ENCODE measurements around the gene VPS37C. TPM values are rescaled to one million over a fixed set of nuclear protein-coding genes. Genes with fewer than 3 reads are reported as not detected.

The VPS37C gene
- total and polyA plus RNA-seq, 2 of the 13 experiments (the other 11 are each of a cell fraction or from before 2014, with no cell fraction given) = 7.5 to 8.8 TPM

DNA sequence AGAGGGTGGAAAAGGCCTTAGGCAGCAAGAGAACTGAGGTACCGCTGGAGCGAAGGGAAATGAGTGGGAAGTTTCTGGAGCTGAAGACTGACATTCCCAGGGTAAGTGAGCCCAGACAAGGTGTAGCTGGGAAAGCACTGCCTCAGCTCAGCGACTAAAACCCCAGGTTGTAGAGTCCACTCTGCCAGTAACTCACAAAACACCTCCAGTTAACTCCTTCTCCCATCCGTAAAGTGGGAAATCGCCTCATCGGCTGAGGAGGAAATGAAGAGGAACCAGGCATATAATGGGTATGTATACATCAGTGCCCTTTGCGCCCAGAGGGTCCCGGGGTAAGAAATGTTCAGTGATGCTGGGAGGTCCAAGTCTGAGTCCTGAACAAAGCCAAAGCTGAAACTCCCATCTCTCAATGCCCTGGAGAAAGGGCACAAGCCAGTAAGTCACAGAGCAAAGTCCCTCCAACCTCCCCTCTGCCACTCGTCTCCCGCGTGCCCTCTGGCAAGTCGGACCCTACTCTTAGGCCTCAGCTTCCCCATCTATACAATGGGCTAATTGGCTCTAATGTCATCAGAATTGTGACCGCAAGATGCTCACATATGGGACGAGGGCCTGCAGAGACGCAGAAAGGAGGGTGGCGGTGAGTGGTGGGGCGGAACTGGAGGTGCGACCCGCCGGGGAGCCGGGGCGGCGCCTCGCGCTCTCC lies 588 bp downstream of the VPS37C start (continued):
- TF ChIP-seq, protein P1, sequence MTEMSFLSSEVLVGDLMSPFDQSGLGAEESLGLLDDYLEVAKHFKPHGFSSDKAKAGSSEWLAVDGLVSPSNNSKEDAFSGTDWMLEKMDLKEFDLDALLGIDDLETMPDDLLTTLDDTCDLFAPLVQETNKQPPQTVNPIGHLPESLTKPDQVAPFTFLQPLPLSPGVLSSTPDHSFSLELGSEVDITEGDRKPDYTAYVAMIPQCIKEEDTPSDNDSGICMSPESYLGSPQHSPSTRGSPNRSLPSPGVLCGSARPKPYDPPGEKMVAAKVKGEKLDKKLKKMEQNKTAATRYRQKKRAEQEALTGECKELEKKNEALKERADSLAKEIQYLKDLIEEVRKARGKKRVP (CRISPR knock-in tag; IDR thresholded peaks at IDR 0.05) = no peak
- TF ChIP-seq FOSL2 (CRISPR knock-in tag; IDR thresholded peaks at IDR 0.05) (0 out of 2 replicates have a peak, but pooled peaks have one; percentile 20), DMAP1 (CRISPR knock-in tag; IDR thresholded peaks at IDR 0.05) (peak; percentile 61; the same call in 1 of the 2 replicates), ZFP62 (CRISPR knock-in tag; IDR thresholded peaks at IDR 0.05) (no peak), ETS1 (CRISPR knock-in tag; IDR thresholded peaks at IDR 0.05) (no peak), NFKBIZ (CRISPR knock-in tag; IDR thresholded peaks at IDR 0.05) (no peak), STAG1 (CRISPR knock-in tag; IDR thresholded peaks at IDR 0.05) (no peak), PAF1 (CRISPR knock-in tag; IDR thresholded peaks at IDR 0.05) (no peak), ZNF563 (CRISPR knock-in tag; IDR thresholded peaks at IDR 0.05) (peak; percentile 19; the same call in 1 of the 2 replicates), ZSCAN21 (CRISPR knock-in tag; IDR thresholded peaks at IDR 0.05; ENCODE audit: borderline replicate concordance) (no peak), JUN (CRISPR knock-in tag; IDR thresholded peaks at IDR 0.05) (no peak), ATRX (CRISPR knock-in tag; IDR thresholded peaks at IDR 0.05; ENCODE audit: borderline replicate concordance) (no peak), ZBTB7A (CRISPR knock-in tag; IDR thresholded peaks at IDR 0.05) (no peak), MTA1 (CRISPR knock-in tag; IDR thresholded peaks at IDR 0.05; ENCODE audit: borderline replicate concordance) (no peak), ZNF614 (CRISPR knock-in tag; IDR thresholded peaks at IDR 0.05; ENCODE audit: borderline replicate concordance) (no peak), ZNF30 (CRISPR knock-in tag; IDR thresholded peaks at IDR 0.05) (no peak), YY1 (IDR thresholded peaks at IDR 0.05; ENCODE audit: insufficient read depth, insufficient replicate concordance, low read depth, low read length) (no peak), PLSCR1 (CRISPR knock-in tag; IDR thresholded peaks at IDR 0.05; ENCODE audit: borderline replicate concordance) (no peak)
- TF ChIP-seq, protein P2, sequence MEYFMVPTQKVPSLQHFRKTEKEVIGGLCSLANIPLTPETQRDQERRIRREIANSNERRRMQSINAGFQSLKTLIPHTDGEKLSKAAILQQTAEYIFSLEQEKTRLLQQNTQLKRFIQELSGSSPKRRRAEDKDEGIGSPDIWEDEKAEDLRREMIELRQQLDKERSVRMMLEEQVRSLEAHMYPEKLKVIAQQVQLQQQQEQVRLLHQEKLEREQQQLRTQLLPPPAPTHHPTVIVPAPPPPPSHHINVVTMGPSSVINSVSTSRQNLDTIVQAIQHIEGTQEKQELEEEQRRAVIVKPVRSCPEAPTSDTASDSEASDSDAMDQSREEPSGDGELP (IDR thresholded peaks at IDR 0.05; ENCODE audit: borderline replicate concordance, low read depth) = no peak
- TF ChIP-seq, protein P3, sequence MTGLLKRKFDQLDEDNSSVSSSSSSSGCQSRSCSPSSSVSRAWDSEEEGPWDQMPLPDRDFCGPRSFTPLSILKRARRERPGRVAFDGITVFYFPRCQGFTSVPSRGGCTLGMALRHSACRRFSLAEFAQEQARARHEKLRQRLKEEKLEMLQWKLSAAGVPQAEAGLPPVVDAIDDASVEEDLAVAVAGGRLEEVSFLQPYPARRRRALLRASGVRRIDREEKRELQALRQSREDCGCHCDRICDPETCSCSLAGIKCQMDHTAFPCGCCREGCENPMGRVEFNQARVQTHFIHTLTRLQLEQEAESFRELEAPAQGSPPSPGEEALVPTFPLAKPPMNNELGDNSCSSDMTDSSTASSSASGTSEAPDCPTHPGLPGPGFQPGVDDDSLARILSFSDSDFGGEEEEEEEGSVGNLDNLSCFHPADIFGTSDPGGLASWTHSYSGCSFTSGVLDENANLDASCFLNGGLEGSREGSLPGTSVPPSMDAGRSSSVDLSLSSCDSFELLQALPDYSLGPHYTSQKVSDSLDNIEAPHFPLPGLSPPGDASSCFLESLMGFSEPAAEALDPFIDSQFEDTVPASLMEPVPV (CRISPR knock-in tag; IDR thresholded peaks at IDR 0.05) = no peak
- TF ChIP-seq, protein P4, sequence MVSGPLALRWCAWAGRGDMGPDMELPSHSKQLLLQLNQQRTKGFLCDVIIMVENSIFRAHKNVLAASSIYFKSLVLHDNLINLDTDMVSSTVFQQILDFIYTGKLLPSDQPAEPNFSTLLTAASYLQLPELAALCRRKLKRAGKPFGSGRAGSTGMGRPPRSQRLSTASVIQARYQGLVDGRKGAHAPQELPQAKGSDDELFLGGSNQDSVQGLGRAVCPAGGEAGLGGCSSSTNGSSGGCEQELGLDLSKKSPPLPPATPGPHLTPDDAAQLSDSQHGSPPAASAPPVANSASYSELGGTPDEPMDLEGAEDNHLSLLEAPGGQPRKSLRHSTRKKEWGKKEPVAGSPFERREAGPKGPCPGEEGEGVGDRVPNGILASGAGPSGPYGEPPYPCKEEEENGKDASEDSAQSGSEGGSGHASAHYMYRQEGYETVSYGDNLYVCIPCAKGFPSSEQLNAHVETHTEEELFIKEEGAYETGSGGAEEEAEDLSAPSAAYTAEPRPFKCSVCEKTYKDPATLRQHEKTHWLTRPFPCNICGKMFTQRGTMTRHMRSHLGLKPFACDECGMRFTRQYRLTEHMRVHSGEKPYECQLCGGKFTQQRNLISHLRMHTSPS (CRISPR knock-in tag; IDR thresholded peaks at IDR 0.05; ENCODE audit: low read depth) = peak; percentile 36; the same call in 1 of the 2 replicates

All from HepG2 (cell line).